K562 (cell line): ENCODE measurements around the gene ZCWPW1.

Experiments used
- MTF1 ChIP-seq: fragments of 250-450 bp; sonication (Bioruptor Pico); IDR thresholded peaks from 2 replicates; pipeline ENCODE4 v1.9.0; 2021; ENCODE audit warnings: moderate library complexity, mild to moderate bottlenecking, inconsistent platforms, borderline replicate concordance
- TF ChIP-seq, protein P1 (sequence below), 3 experiments: IDR thresholded peaks in 2 of 3; conservative IDR thresholded peaks in 1 of 3; 2 replicates each; pipeline ENCODE4 v1.5.1; 2011 to 2012; ENCODE audit warnings: low read length in 3 of 3, mild to moderate bottlenecking in 3 of 3, control low read depth in 2 of 3, improper control_type of control experiment in 1 of 3, inconsistent platforms in 1 of 3, low read depth in 1 of 3, mixed read lengths in 1 of 3, moderate library complexity in 1 of 3; ENCODE audit not compliant: insufficient read depth in 2 of 3

- TF ChIP-seq MTF1 (CRISPR knock-in tag) = no peak
- TF ChIP-seq, protein P1, sequence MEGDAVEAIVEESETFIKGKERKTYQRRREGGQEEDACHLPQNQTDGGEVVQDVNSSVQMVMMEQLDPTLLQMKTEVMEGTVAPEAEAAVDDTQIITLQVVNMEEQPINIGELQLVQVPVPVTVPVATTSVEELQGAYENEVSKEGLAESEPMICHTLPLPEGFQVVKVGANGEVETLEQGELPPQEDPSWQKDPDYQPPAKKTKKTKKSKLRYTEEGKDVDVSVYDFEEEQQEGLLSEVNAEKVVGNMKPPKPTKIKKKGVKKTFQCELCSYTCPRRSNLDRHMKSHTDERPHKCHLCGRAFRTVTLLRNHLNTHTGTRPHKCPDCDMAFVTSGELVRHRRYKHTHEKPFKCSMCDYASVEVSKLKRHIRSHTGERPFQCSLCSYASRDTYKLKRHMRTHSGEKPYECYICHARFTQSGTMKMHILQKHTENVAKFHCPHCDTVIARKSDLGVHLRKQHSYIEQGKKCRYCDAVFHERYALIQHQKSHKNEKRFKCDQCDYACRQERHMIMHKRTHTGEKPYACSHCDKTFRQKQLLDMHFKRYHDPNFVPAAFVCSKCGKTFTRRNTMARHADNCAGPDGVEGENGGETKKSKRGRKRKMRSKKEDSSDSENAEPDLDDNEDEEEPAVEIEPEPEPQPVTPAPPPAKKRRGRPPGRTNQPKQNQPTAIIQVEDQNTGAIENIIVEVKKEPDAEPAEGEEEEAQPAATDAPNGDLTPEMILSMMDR (IDR thresholded peaks at IDR 0.05 in 2 of 3, conservative IDR thresholded peaks at IDR 0.05 in 1 of 3; ENCODE audit: insufficient read depth in 2 of 3, low read depth in 1 of 3, low read length in 3 of 3) = no peak
These were observed 8.9 kb upstream of the ZCWPW1 start for GRCh38 chr7:100437150-100438100.
